Sciatic nerve (tissue), 2 donors: ENCODE measurements around the gene ARL9. TPM values are rescaled to one million over a fixed set of nuclear protein-coding genes. Genes with fewer than 3 reads are reported as not detected.
"Not testable (repeated sequence)": the region's sequence is repeated elsewhere in the genome, so short reads cannot be mapped to it uniquely, and the experiment has no call there.

ENCODE experiments used
- ATAC-seq: fragments of 200-7000 bp; cut with Tn5 transposase; one replicate; pipeline ENCODE4 v1.9.1; 2020; ENCODE audit warnings: mild to moderate bottlenecking, moderate library complexity
- DNase-seq: peaks from one replicate; pipeline ENCODE4 v3.0.0-alpha.2; 2020; ENCODE audit warnings: low spot score
- intact Hi-C: fragments of 100-400 bp; cut with DNase I; formaldehyde crosslinking; loops from one replicate; pipeline ENCODE4 v1.14.2; 2022
- total RNA-seq: library from RNA; stranded (reverse); fragmentation: NEBNext Ultra II Directional; extraction: Animal tissue kit (Norgen Biotek cat#: 25700); gene quantifications from one replicate; pipeline ENCODE4 v1.2.1, GENCODE V29; 2021
- donor health status: DM: no; HTN: no; CAD: no.
- donor health status: DM: no; HTN: no; CAD: no.

Gene ARL9, protein sequence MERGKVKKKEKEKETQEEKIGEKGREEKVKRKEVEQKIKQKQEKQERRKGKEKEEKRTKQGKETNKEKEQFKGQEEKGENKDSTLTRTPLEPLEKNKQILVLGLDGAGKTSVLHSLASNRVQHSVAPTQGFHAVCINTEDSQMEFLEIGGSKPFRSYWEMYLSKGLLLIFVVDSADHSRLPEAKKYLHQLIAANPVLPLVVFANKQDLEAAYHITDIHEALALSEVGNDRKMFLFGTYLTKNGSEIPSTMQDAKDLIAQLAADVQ
- total RNA-seq = not detected

DNA sequence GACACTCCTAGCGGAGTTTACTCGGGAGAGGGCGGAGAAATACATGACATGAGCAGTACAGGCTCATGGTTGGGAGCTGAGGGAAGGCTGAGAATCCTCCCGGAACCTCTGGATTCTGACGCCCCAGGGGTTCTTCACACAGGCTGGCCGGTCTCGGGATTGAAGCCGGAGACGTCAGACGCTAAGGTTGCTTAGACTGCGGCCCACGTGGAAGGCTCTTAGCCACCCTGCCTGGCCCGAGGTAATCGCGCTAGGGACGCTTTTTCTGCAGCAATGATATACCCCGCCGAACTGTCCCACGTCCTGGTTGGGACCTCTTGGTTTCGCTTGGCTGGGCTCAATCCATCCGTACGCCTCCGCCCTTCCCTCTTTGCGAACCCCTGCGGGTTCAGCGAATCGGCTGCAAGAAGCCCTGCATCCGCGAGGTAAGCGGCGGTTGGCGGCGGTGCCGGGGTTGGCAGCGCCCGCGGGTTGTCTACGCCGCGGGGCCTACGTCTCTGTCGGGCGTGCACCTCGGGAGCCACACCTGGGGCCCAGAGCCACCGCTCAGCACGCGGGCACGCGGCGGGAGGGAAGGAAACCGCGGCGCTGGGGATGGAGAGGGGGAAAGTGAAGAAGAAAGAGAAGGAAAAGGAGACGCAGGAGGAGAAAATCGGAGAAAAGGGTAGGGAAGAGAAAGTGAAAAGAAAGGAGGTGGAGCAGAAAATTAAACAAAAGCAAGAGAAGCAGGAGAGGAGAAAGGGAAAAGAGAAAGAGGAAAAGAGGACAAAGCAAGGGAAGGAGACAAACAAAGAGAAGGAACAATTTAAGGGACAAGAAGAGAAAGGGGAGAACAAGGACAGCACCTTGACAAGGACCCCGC lies at the start of gene ARL9:
ARL9 (plus strand) TSS at position 523 of the 862 bp plus-strand sequence; CDS start at position 595, 72 bp downstream.
- intact Hi-C loops = no loop called here
- peak; percentile 66 for DNase-seq
- peak; percentile 91 for ATAC-seq

DNA sequence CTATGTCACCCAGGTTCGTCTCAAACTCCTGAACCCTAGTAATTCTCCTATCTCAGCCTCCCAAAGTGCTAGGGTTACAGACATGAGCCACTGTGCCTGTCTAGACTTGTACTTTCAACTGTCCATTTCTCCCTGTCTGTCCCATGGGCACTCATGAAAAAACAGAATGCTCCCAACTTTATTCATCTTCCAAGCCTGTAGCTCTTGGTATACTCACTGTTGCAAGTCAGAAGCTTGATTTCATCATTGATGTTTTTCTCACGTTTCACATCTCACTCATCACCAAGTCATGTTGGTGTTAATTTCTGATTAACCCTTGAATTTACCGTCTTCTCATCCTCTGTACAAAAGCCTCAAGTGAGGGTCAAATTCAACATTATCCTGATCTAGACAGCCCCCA lies 45.5 kb upstream of the ARL9 start:
- no peak for ATAC-seq
- intact Hi-C loops = no loop called here
- no peak for DNase-seq

GRCh38 chr4:56462157-56462556 lies 43.4 kb upstream of the ARL9 start:
- ATAC-seq = no peak
- intact Hi-C loops = no loop called here
- DNase-seq = no peak

- intact Hi-C loops = no loop called here
- DNase-seq (no peak), ATAC-seq (no peak)
Measured at GRCh38 chr4:56463711-56464110, 41.9 kb upstream of the ARL9 start.

DNA sequence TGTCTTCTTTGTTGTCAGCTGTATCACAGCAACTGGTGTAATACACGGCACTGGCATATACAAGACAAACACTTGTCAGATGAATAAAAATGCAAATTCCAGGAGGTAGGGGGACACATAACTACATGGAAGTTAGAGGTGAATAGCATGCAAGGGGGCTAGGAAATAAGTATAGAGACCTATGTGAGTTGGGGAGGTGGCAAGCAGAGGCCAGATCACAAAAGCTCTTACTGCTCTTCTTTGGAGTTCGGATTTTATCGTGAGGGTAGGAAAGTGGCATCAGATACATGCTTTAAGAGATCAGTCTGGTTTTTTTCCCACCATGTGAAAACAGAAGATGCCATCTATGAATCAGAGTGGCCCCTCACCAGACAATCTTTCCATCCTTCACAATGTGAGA lies 41.0 kb upstream of the ARL9 start:
- ATAC-seq (no peak), DNase-seq (no peak)
- intact Hi-C loops = no loop called here

DNA sequence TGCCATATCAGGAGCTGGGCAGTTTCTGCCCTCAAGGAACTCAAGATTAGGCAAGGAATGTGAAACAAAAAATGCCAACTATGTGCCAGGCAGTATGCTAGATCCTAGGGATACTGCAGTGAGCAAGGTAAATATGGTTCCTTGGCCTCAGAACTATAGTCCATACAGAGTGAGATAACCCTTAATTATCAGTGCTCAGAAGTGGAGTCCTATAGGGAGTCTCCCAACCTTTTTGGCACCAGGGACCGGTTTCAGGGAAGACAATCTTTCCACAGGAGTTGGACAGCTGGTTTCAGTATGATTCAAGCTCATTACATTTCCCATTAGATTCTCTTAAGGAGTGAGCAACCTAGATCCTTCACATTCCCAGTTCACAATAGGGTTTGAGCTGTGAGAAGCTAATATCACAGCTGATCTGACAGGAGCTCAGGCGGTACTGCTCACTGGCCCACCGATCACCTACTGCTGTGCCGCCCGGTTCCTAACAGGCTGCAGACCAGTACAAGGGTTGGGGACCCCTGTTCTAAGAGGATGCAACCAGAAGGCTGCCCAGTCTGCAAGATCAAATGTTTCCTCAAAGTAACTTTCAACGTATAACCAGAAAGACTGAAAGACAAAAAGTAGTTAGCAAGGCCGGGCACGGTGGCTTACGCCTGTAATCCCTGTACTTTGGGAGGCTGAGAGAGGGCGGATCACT lies 39.8 kb upstream of the ARL9 start:
- intact Hi-C loops = no loop called here
- ATAC-seq (no peak), DNase-seq (no peak)

DNA sequence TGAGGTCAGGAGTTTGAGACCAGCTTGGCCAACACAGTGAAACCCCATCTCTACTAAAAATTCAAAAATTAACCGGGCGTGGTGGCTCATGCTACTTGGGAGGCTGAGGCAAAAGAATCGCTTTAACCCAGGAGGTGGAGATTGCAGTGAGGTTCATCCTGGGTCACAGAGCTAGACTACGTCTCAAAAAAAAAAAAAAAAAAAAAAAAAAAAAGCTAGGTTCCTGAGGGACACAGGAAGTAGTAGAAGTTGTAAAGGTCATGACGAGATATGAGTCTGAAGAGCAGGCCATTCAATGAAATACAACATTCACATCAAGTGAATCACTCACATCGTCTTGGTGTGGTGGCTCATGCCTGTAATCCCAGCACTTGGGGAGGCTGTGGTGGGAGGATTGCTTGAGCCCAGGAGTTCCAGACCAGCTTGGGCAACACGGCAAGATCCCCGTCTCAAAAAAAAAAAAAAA lies 39.3 kb upstream of the ARL9 start:
- peak; percentile 5 for ATAC-seq
- DNase-seq, intact Hi-C loops: not testable (repeated sequence)

- intact Hi-C loops = no loop called here
- DNase-seq = no peak
Measured at GRCh38 chr4:56466910-56467283, 38.7 kb upstream of the ARL9 start.

DNA sequence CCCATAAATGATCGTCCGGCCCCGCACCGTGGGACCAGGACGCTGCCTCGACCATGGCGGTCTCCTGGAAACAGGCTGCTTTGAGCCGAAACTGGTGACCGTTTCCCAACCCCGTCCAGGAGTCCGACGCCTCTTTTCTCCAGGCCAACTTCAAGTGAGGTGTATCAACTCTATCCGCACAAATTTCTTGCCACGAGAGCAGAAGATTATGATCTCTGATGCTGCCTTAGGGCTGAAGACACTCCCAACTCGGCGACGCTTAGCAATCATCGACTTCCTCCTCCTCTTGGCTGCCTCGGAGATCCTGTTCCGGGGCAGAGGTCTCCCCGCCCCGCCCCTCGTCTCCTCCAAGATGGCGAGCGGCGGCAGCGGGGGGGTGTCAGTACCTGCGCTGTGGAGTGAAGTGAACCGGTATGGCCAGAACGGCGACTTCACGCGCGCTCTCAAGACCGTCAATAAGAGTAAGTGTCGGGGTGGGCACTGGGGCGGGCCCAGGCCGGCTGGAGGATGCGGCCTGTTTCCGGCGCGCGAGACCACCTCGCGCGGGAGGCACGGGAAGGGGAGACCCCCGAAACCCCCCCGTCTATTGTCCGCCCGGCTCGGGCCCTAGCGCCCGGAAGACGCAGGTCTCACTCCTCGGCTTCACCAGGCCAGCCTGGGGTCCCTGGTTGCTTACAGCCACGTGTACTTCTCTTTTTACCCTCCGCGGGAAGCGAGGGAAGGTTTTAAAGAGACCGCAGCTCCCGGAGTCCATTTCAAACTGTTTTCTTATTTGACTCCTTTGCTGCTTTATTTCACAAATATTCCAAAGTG lies 38.1 kb upstream of the ARL9 start, which contains the start of gene SRP72:
SRP72 (plus strand) TSS at position 334 of the 813 bp plus-strand sequence; CDS start at position 353, 19 bp downstream.
- intact Hi-C loops = no loop called here
- DNase-seq = peak; percentile 90
- ATAC-seq = peak; percentile 99

More at GRCh38 chr4:56466910-56467283, 38.7 kb upstream of the ARL9 start:
- ATAC-seq = no peak

DNA sequence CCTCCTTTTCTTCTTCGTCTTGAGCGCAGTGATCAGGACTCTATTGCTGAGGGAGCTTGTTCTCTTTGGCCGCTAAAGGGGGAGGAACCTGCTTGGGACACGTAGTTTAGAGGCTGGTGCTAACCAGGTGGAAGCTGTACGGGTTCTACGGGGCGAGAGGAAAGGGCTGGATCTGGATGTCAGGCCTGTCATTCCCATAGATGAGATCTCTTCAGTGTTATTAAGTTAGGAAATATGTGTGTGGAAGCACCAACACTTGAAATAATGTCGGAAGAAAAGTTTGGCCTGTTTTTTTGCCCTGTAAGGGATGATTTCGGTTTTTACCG lies 37.5 kb upstream of the ARL9 start:
- intact Hi-C loops = no loop called here
- ATAC-seq = peak; percentile 27

DNA sequence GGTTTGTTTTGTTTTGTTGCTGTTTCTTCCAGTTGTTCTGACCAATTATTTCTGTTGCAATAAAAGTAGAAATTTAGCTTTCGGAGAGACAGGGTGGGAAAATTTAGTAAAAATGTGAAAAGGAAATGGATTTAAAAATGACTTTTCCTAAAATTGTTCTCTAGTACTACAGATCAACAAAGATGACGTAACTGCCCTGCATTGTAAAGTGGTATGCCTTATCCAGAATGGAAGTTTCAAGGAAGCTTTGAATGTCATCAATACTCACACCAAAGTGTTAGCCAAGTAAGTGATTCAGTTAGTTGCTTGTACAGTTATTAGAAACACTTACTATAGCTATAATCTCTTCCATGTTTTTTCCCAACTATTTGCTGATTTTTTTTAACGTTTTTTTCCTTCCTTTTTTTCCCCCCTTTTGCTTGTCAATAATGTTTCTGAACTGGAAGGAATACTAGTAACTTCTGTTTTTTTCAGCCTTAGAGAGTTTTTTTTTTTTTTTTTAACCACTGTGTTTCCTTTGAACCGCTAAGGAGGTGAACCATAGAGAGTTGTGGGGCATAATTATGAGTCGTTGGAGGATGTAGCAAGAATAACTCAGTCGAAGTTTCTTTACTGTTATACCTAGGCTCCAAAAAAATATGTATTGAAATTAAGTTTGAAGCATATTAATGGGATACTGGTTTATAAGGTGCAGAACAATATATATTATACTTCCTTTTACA lies 35.9 kb upstream of the ARL9 start:
- intact Hi-C loops = no loop called here
- ATAC-seq (no peak), DNase-seq (no peak)

More for the DNA sequence above, 37.5 kb upstream of the ARL9 start:
- no peak for DNase-seq

DNA sequence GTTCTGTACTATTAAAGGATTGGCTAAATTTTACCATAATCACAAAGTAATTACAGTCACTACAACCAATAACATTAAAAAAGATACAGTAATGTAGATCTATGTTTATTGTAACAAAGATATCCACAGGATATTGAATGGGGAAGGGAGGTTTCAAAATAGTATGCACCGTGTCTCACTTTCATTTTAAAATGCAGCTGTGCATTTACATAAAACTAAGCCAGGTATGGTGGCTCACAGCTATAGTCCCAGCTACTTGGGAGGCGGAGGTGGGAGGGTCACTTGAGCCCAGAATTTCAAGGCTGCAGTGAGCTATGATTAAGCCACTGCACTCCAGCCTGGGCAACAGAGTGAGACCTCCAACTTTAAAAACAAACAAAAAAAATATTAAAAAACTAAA lies 29.7 kb upstream of the ARL9 start:
- ATAC-seq (no peak), DNase-seq (no peak)
- intact Hi-C loops = no loop called here

GRCh38 chr4:56477192-56477702 lies 28.3 kb upstream of the ARL9 start:
- intact Hi-C loops = no loop called here
- no peak for ATAC-seq
- no peak for DNase-seq

- intact Hi-C loops = no loop called here
- DNase-seq (no peak), ATAC-seq (no peak)
Measured at GRCh38 chr4:56480691-56481090, 24.9 kb upstream of the ARL9 start.

DNA sequence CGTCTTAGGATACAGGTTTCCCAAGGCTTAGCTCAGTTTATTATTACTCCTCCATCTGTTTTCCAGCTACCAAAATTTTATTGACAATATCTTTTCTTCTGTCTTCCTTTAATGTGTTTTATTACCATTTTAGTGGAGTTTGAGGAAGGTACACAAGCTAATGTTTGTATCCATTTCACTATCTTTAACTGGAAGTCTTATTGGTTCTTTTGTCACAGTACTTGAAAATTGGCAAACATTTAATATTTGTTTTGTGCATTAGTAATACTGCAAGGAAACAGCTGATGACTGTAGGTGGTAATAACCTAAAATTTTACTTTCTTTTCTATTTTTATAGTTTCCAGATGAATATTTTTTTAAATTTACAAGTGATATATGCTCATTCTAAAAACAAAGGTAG lies 9.3 kb upstream of the ARL9 start:
- no peak for DNase-seq
- ATAC-seq = no peak
- intact Hi-C loops = no loop called here

- no peak for DNase-seq
- intact Hi-C loops = no loop called here
- ATAC-seq = no peak
Measured at GRCh38 chr4:56511098-56511497, 5.5 kb downstream of the ARL9 start.

GRCh38 chr4:56512166-56512565 lies 6.6 kb downstream of the ARL9 start:
- intact Hi-C loops = no loop called here
- DNase-seq (no peak), ATAC-seq (no peak)

DNA sequence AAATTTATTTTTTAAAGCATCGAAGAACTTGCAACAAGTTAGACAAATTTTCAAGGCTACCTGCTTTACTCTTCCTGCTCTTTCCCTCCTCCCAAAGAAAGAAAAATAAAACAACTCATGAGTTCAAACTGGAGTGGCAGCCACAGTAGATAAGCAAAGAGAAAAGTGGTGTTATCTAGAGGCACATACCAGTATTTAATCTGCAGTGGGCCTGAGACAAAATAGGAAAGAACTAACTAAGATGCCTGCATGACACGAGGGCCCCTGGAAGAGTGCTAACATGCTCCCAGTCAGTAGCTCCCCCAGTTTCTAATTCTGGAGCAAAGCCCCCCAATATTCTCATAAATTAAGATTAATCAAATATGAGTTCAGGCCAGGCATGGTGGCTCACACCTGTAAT lies 7.9 kb downstream of the ARL9 start:
- DNase-seq (no peak), ATAC-seq (no peak)
- intact Hi-C loops = no loop called here
